ENCODE results near the gene NRG2.

DNA sequence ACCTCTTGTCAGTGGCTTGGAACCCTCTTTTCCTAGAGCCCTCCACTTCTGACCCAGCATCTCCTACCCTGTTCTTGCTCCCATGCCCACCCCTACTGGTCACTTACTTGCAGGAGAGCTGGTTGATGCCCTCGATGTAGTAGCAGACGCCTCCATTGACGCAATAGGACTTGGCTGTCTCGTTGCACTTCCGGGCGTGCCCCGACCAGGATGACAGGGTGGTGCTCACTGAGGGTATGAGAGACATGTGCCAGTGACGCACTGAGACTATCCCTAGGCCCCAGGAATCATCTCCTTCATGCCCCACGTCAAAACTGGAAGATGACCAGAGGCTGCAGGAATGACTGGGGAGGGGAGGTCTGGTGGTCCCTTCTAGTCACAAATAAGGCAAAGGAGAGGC, 171.5 kb downstream of the NRG2 start:
- TF ChIP-seq, protein P1, sequence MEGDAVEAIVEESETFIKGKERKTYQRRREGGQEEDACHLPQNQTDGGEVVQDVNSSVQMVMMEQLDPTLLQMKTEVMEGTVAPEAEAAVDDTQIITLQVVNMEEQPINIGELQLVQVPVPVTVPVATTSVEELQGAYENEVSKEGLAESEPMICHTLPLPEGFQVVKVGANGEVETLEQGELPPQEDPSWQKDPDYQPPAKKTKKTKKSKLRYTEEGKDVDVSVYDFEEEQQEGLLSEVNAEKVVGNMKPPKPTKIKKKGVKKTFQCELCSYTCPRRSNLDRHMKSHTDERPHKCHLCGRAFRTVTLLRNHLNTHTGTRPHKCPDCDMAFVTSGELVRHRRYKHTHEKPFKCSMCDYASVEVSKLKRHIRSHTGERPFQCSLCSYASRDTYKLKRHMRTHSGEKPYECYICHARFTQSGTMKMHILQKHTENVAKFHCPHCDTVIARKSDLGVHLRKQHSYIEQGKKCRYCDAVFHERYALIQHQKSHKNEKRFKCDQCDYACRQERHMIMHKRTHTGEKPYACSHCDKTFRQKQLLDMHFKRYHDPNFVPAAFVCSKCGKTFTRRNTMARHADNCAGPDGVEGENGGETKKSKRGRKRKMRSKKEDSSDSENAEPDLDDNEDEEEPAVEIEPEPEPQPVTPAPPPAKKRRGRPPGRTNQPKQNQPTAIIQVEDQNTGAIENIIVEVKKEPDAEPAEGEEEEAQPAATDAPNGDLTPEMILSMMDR (conservative IDR thresholded peaks at IDR 0.05; ENCODE audit: low read depth, low read length), result no peak
- no peak for TF ChIP-seq EZH2 (IDR thresholded peaks at IDR 0.05; ENCODE audit: borderline replicate concordance, low read depth, low read length, poor library complexity, severe bottlenecking)
